GM12891 (cell line): ENCODE data around the gene CST1.

Source experiments
- PAX5 ChIP-seq: IDR thresholded peaks from 2 replicates; pipeline ENCODE4 v1.6.1; 2011; ENCODE audit warnings: low read length, moderate library complexity, mild to moderate bottlenecking; ENCODE audit not compliant: insufficient read depth, severe bottlenecking
- POLR2A ChIP-seq: IDR thresholded peaks from 2 replicates; pipeline ENCODE4 v1.6.1; 2011; ENCODE audit warnings: low read depth, low read length, control low read depth
- POLR2AphosphoS5 ChIP-seq: IDR thresholded peaks from 2 replicates; pipeline ENCODE4 v1.6.1; 2011; ENCODE audit warnings: low read depth, low read length, control low read depth
- POU2F2 ChIP-seq: IDR thresholded peaks from 2 replicates; pipeline ENCODE4 v1.6.1; 2011; ENCODE audit warnings: low read depth, mild to moderate bottlenecking, control low read depth, low read length, moderate library complexity
- SPI1 ChIP-seq: IDR thresholded peaks from 2 replicates; pipeline ENCODE4 v1.6.1; 2011; ENCODE audit warnings: low read depth, low read length, control low read depth
- TAF1 ChIP-seq: IDR thresholded peaks from 2 replicates; pipeline ENCODE4 v1.6.1; 2011; ENCODE audit warnings: low read depth, low read length, control low read depth

- TF ChIP-seq POLR2AphosphoS5 (no peak), POLR2A (no peak), SPI1 (no peak), TAF1 (no peak), POU2F2 (no peak), PAX5 (no peak)
Observed at GRCh38 chr20:23773579-23773978, 22.8 kb upstream of the CST1 start.
